Measurements from ENCODE around the gene VTI1B.
A peak's percentile ranks its signal among the peaks of the same experiment; 100 is the strongest.
"Not testable (repeated sequence)": the region's sequence is repeated elsewhere in the genome, so short reads cannot be mapped to it uniquely, and the experiment has no call there.

The VTI1B gene

DNA sequence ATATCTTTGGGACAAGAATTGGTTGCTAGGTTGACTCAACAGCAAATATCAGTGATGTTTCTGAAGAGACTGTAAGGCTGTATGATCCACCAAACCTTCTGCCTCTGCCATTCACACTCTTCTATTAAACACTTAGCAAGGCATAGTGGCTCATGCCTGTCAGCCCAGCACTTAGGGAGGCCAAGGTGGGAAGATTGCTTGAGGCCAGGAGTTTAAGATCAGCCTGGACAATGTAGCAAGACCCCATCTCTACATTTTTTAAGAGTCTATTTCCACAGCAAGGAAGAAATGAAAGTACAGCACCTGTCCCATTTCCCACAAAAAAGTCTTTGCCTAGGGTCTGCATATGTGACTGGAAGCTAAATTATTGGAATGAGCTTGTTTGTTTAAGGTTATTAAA lies 46.9 kb downstream of the VTI1B start:
- in situ Hi-C loops (cut with MboI; ENCODE audit: low pct_unique_long_range_greater_than_20kb, low sequenced_read_pairs, unreplicated experiment) = no loop called here
- TF ChIP-seq, protein P1, sequence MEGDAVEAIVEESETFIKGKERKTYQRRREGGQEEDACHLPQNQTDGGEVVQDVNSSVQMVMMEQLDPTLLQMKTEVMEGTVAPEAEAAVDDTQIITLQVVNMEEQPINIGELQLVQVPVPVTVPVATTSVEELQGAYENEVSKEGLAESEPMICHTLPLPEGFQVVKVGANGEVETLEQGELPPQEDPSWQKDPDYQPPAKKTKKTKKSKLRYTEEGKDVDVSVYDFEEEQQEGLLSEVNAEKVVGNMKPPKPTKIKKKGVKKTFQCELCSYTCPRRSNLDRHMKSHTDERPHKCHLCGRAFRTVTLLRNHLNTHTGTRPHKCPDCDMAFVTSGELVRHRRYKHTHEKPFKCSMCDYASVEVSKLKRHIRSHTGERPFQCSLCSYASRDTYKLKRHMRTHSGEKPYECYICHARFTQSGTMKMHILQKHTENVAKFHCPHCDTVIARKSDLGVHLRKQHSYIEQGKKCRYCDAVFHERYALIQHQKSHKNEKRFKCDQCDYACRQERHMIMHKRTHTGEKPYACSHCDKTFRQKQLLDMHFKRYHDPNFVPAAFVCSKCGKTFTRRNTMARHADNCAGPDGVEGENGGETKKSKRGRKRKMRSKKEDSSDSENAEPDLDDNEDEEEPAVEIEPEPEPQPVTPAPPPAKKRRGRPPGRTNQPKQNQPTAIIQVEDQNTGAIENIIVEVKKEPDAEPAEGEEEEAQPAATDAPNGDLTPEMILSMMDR (IDR thresholded peaks at IDR 0.05; ENCODE audit: extremely low read depth, insufficient read depth, missing control alignments) = no peak
- DNase-seq (ENCODE audit: low spot score) = no peak

DNA sequence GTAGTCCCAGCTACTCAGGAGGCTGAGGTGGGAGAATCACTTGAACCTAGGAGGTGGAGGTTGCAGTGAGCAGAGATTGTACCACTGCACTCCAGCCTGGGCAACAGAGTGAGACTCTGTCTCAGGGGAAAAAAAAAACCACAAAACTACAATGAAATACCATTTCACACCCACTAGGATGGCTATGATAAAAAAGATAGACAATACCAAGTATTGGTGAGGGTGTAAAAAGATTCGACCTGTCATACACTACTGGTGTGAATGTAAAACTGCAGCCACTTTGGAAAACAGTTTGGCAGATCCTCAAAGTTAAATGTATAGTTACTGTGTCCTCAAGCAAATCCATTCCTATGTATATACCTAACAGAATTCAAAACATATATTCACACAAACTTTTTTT lies 48.3 kb downstream of the VTI1B start:
- DNase-seq (ENCODE audit: low spot score); in situ Hi-C loops (cut with MboI; ENCODE audit: low pct_unique_long_range_greater_than_20kb, low sequenced_read_pairs, unreplicated experiment): not testable (repeated sequence)

GRCh38 chr14:67623114-67623513 lies 51.3 kb downstream of the VTI1B start:
- no peak for DNase-seq (ENCODE audit: low spot score)
- in situ Hi-C loops (cut with MboI; ENCODE audit: low pct_unique_long_range_greater_than_20kb, low sequenced_read_pairs, unreplicated experiment) = no loop called here
- TF ChIP-seq, protein P1 (IDR thresholded peaks at IDR 0.05; ENCODE audit: extremely low read depth, insufficient read depth, missing control alignments) = no peak

DNA sequence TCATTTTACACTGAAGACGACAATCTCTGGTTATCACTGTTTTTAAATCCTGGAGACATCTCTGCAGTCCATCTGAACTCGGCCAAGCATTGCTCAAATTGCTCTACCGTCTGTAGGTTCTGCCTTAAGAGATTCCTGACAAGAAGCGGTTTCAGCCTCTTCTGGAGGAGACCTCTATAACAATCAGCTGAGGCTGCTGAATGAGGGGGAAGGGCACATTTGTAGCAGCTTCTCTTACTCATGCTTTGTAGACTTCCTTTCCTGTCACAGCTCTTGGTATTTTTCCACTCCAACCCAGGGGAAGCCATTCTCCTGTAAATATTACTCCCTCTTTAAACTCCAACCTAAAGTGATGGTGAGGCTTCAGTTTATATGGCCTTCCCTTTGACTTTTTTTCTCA lies 51.8 kb downstream of the VTI1B start:
- TF ChIP-seq, protein P1 (IDR thresholded peaks at IDR 0.05; ENCODE audit: extremely low read depth, insufficient read depth, missing control alignments) = no peak
- in situ Hi-C loops (cut with MboI; ENCODE audit: low pct_unique_long_range_greater_than_20kb, low sequenced_read_pairs, unreplicated experiment) = no loop called here
- no peak for DNase-seq (ENCODE audit: low spot score)

- TF ChIP-seq, protein P1 (IDR thresholded peaks at IDR 0.05; ENCODE audit: extremely low read depth, insufficient read depth, missing control alignments) = no peak
- DNase-seq (ENCODE audit: low spot score) = no peak
- in situ Hi-C loops (cut with MboI; ENCODE audit: low pct_unique_long_range_greater_than_20kb, low sequenced_read_pairs, unreplicated experiment) = no loop called here
Measured at GRCh38 chr14:67620217-67620785, 54.1 kb downstream of the VTI1B start.

GRCh38 chr14:67619446-67620216 lies 54.8 kb downstream of the VTI1B start, which contains the start of gene ARG2:
Gene ARG2 (plus strand): TSS chr14:67619920. CDS start chr14:67619978, 58 bp downstream.
- TF ChIP-seq, protein P1 (IDR thresholded peaks at IDR 0.05; ENCODE audit: extremely low read depth, insufficient read depth, missing control alignments) = peak; percentile 29
- in situ Hi-C loops (cut with MboI; ENCODE audit: low pct_unique_long_range_greater_than_20kb, low sequenced_read_pairs, unreplicated experiment) = no loop called here

DNA sequence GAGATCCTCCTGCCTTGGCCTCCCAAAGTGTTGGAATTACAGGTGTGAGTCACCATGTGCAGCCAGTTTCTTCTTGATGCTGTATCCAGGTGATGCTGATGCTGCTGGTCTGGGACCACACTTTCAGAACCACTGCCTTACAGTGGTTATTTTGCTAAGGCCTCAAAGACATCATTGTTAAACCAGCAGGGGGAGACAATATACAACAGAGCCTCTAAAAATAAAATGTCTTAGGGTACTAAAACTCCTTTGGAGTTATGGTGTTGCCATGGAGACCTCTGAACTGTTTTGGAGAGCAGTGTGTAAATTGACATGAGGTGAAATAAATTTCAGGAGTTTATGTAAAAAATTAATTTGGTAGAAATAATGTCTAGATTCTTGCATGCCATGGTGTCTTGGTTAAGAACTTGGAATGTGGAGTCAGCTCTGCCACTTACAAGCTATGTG lies 55.8 kb downstream of the VTI1B start:
- in situ Hi-C loops (cut with MboI; ENCODE audit: low pct_unique_long_range_greater_than_20kb, low sequenced_read_pairs, unreplicated experiment) = no loop called here

More at GRCh38 chr14:67619446-67620216, 54.8 kb downstream of the VTI1B start, which contains the start of gene ARG2:
- DNase-seq (ENCODE audit: low spot score) = peak; percentile 95

More for the DNA sequence above, 55.8 kb downstream of the VTI1B start:
- DNase-seq (ENCODE audit: low spot score) = peak; percentile 68
- TF ChIP-seq, protein P1 (IDR thresholded peaks at IDR 0.05; ENCODE audit: extremely low read depth, insufficient read depth, missing control alignments) = peak; percentile 65

All from GM13977 (cell line).